GM12878 (cell line): Measurements from ENCODE around the gene MCF2L2.

Source experiments
- CTCF ChIP-seq, 3 experiments: IDR thresholded peaks in 2 of 3; conservative IDR thresholded peaks in 1 of 3; 2 replicates each; pipeline ENCODE4 v1.5.1; 2011; ENCODE audit warnings: low read depth in 3 of 3, low read length in 3 of 3, mild to moderate bottlenecking in 3 of 3, control low read depth in 2 of 3, moderate library complexity in 2 of 3, inconsistent platforms in 1 of 3, mixed read lengths in 1 of 3; ENCODE audit not compliant: control insufficient read depth in 2 of 3, insufficient read depth in 1 of 3; ENCODE audit errors: extremely low read depth in 1 of 3
- MXI1 ChIP-seq: fragments of 150-350 bp; IDR thresholded peaks from 2 replicates; pipeline ENCODE4 v1.6.1; 2011; ENCODE audit warnings: low read depth, mild to moderate bottlenecking, inconsistent platforms, low read length, improper control_type of control experiment
- NBN ChIP-seq: fragments of 450-650 bp; IDR thresholded peaks from 2 replicates; pipeline ENCODE4 v1.6.1; 2016
- RCOR1 ChIP-seq: conservative IDR thresholded peaks from 2 replicates; pipeline ENCODE4 v1.6.1; 2012; ENCODE audit warnings: low read depth, low read length, improper control_type of control experiment
- REST ChIP-seq: IDR thresholded peaks from 2 replicates; pipeline ENCODE4 v1.6.1; 2012; ENCODE audit warnings: mild to moderate bottlenecking, low read depth, low read length
- STAT1 ChIP-seq: fragments of 450-650 bp; conservative IDR thresholded peaks from 2 replicates; pipeline ENCODE4 v1.6.1; 2014; ENCODE audit warnings: antibody characterized with exemption, mild to moderate bottlenecking
- ZNF217 ChIP-seq: fragments of 450-650 bp; IDR thresholded peaks from 2 replicates; pipeline ENCODE4 v1.6.1; 2017; ENCODE audit warnings: antibody characterized with exemption, mild to moderate bottlenecking

DNA sequence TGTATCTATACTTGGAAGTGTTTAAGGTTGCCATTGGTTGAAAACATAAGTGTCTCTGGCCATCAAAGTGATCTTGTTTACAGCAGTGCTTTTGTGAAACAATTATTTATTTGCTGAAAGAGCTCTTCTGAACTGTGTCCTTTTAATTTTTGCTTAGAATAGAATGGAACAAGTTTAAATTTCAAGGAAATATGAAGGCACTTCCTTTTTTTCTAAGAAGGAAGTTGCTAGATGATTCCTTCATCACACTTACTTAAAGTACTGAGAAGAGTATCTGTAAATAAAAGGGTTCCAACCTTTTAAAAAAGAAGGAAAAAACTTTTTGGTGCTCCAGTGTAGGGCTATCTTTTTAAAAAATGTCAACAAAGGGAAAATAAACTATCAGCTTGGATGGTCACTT lies 155.6 kb downstream of the MCF2L2 start:
- TF ChIP-seq NBN (no peak), STAT1 (no peak), MXI1 (no peak), CTCF (IDR thresholded peaks at IDR 0.05 in 2 of 3, conservative IDR thresholded peaks at IDR 0.05 in 1 of 3; ENCODE audit: control insufficient read depth in 2 of 3, extremely low read depth in 1 of 3, insufficient read depth in 1 of 3, low read depth in 3 of 3, low read length in 3 of 3) (no peak), ZNF217 (no peak), REST (no peak), RCOR1 (no peak)
